Activated naive CD8-positive, alpha-beta T cell treated with anti-CD3 and anti-CD28 coated beads, Interleukin-2, amount 50 U/mL, for 16 hours (primary cell): Measurements from ENCODE around the gene CCDC157.

Experiments
- DNase-seq: peaks from one replicate; pipeline ENCODE4 v3.0.0-alpha.2; 2020; ENCODE audit warnings: low read depth, low spot score

Gene CCDC157

GRCh38 chr22:30354644-30355043 is 2.2 kb upstream of the CCDC157 start:
- DNase-seq, result no peak

GRCh38 chr22:30357236-30357570 is 396 bp downstream of the CCDC157 start:
- DNase-seq, result no peak

GRCh38 chr22:30357650-30358215 is 926 bp downstream of the CCDC157 start:
- no peak for DNase-seq

GRCh38 chr22:30358541-30358940 is 1.7 kb downstream of the CCDC157 start:
- DNase-seq, result no peak

GRCh38 chr22:30361916-30362650 is 5.3 kb downstream of the CCDC157 start:
- no peak for DNase-seq

GRCh38 chr22:30362651-30363281 is 6.0 kb downstream of the CCDC157 start:
- DNase-seq, result no peak

GRCh38 chr22:30365891-30366290 is 9.1 kb downstream of the CCDC157 start:
- DNase-seq, result no peak

- DNase-seq, result no peak
These were observed 11.6 kb downstream of the CCDC157 start for GRCh38 chr22:30368420-30368819.

GRCh38 chr22:30370641-30371230 is 13.9 kb downstream of the CCDC157 start:
- no peak for DNase-seq

- DNase-seq, result no peak
These were observed 14.5 kb downstream of the CCDC157 start for GRCh38 chr22:30371321-30371720.

GRCh38 chr22:30371981-30372380 is 15.2 kb downstream of the CCDC157 start:
- DNase-seq, result no peak

- no peak for DNase-seq
These were observed 16.1 kb downstream of the CCDC157 start for GRCh38 chr22:30372915-30373314.

GRCh38 chr22:30373331-30374325 is 16.8 kb downstream of the CCDC157 start:
- no peak for DNase-seq

GRCh38 chr22:30375312-30375849 is 18.6 kb downstream of the CCDC157 start:
- DNase-seq, result no peak

- no peak for DNase-seq
These were observed 23.2 kb downstream of the CCDC157 start for GRCh38 chr22:30380011-30380410.

GRCh38 chr22:30381264-30381663 is 24.5 kb downstream of the CCDC157 start:
- DNase-seq, result no peak

- no peak for DNase-seq
These were observed 25.5 kb downstream of the CCDC157 start for GRCh38 chr22:30382340-30382739.

- no peak for DNase-seq
These were observed 26.3 kb downstream of the CCDC157 start for GRCh38 chr22:30383061-30383460.

- DNase-seq, result no peak
These were observed 29.1 kb downstream of the CCDC157 start for GRCh38 chr22:30385942-30386341.

GRCh38 chr22:30386608-30386959 is 29.8 kb downstream of the CCDC157 start:
- no peak for DNase-seq
